Neural cell (in vitro differentiated cells): ENCODE measurements around the gene NDUFB7. TPM values are rescaled to one million over a fixed set of nuclear protein-coding genes. Genes with fewer than 3 reads are reported as not detected.
"Not testable (repeated sequence)": the region's sequence is repeated elsewhere in the genome, so short reads cannot be mapped to it uniquely, and the experiment has no call there.

Source experiments
- H2AFZ ChIP-seq: fragments of 200-600, 300-800 bp; sonication (generic), shearing (Covaris generic); 2 replicates; pipeline ENCODE4 v1.6.0; 2014; ENCODE audit warnings: low read depth, mild to moderate bottlenecking, antibody characterized with exemption, low read length, moderate library complexity
- H3F3A ChIP-seq: fragments of 200-600 bp; shearing (Covaris generic); 2 replicates; pipeline ENCODE4 v1.6.1; 2016; ENCODE audit warnings: mild to moderate bottlenecking, moderate library complexity, mixed read lengths, antibody characterized with exemption, low read length; ENCODE audit not compliant: insufficient read depth, poor library complexity, severe bottlenecking
- H3K27ac ChIP-seq: fragments of 200-600, 300-800 bp; sonication (generic), shearing (Covaris generic); 2 replicates; pipeline ENCODE4 v1.5.1; 2014; ENCODE audit warnings: mild to moderate bottlenecking, low read length, moderate library complexity
- H3K27me3 ChIP-seq: fragments of 300-800, 200-600 bp; sonication (generic), shearing (Covaris generic); 2 replicates; pipeline ENCODE4 v1.6.0; 2014; ENCODE audit warnings: mild to moderate bottlenecking, low read depth, low read length, moderate library complexity; ENCODE audit not compliant: insufficient read depth
- H3K36me3 ChIP-seq: fragments of 300-800, 200-600 bp; sonication (generic), shearing (Covaris generic); 2 replicates; pipeline ENCODE4 v1.5.1; 2014; ENCODE audit warnings: mild to moderate bottlenecking, antibody characterized with exemption, low read length, moderate library complexity; ENCODE audit not compliant: insufficient read depth
- H3K4me2 ChIP-seq: fragments of 300-800, 200-600 bp; sonication (generic), shearing (Covaris generic); 2 replicates; pipeline ENCODE4 v1.6.0; 2014; ENCODE audit warnings: mild to moderate bottlenecking, low read length
- H3K4me3 ChIP-seq: fragments of 300-800, 200-600 bp; sonication (generic), shearing (Covaris generic); 2 replicates; pipeline ENCODE4 v1.5.1; 2014; ENCODE audit warnings: mild to moderate bottlenecking, low read length, moderate library complexity
- H3K79me2 ChIP-seq: fragments of 200-600 bp; shearing (Covaris generic); replicated peaks from 2 replicates; pipeline ENCODE4 v1.6.0; 2014; ENCODE audit warnings: mild to moderate bottlenecking, low read length, moderate library complexity; ENCODE audit not compliant: insufficient read depth
- H3K9ac ChIP-seq: fragments of 300-800, 200-600 bp; sonication (generic), shearing (Covaris generic); 2 replicates; pipeline ENCODE4 v1.6.1; 2016; ENCODE audit warnings: mild to moderate bottlenecking, low read length, mixed read lengths
- H3K9me2 ChIP-seq: fragments of 200-600 bp; shearing (Covaris generic); 2 replicates; pipeline ENCODE4 v1.6.1; 2016; ENCODE audit warnings: mild to moderate bottlenecking, low read length, mixed read lengths; ENCODE audit not compliant: insufficient read depth
- H3K9me3 ChIP-seq: fragments of 200-600, 300-800 bp; sonication (generic), shearing (Covaris generic); 2 replicates; pipeline ENCODE4 v1.6.1; 2016; ENCODE audit warnings: mild to moderate bottlenecking, mixed run types, low read length, moderate library complexity, mixed read lengths
- H4K20me1 ChIP-seq: fragments of 200-600 bp; shearing (Covaris generic); 2 replicates; pipeline ENCODE4 v1.6.1; 2016; ENCODE audit warnings: mild to moderate bottlenecking, mixed run types; ENCODE audit not compliant: insufficient read depth
- CTCF ChIP-seq: fragments of 450-650 bp; IDR thresholded peaks from 2 replicates; pipeline ENCODE4 v1.5.1; 2014; ENCODE audit warnings: antibody characterized with exemption, mild to moderate bottlenecking, moderate library complexity; ENCODE audit not compliant: poor library complexity, severe bottlenecking
- EP300 ChIP-seq: fragments of 450-650 bp; conservative IDR thresholded peaks from 2 replicates; pipeline ENCODE4 v1.6.1; 2014; ENCODE audit warnings: antibody characterized with exemption, mild to moderate bottlenecking, moderate library complexity; ENCODE audit not compliant: poor library complexity, severe bottlenecking
- EZH2 ChIP-seq: fragments of 200-600, 300-800 bp; shearing (Covaris generic), sonication (generic); IDR thresholded peaks from 2 replicates; pipeline ENCODE4 v1.6.1; 2014; ENCODE audit warnings: antibody characterized with exemption, low read length, borderline replicate concordance, mild to moderate bottlenecking; ENCODE audit not compliant: insufficient read depth, poor library complexity, severe bottlenecking
- MXI1 ChIP-seq: fragments of 450-650 bp; conservative IDR thresholded peaks from 2 replicates; pipeline ENCODE4 v1.6.1; 2014; ENCODE audit warnings: antibody characterized with exemption, mild to moderate bottlenecking; ENCODE audit not compliant: poor library complexity, severe bottlenecking
- POLR2AphosphoS5 ChIP-seq: IDR thresholded peaks from 2 replicates; pipeline ENCODE4 v1.6.1; 2012
- RAD21 ChIP-seq: fragments of 450-650 bp; conservative IDR thresholded peaks from 2 replicates; pipeline ENCODE4 v1.6.1; 2014; ENCODE audit warnings: antibody characterized with exemption, mild to moderate bottlenecking, moderate library complexity
- REST ChIP-seq: IDR thresholded peaks from 2 replicates; pipeline ENCODE4 v1.6.1; 2012; ENCODE audit warnings: borderline replicate concordance
- TAF1 ChIP-seq: IDR thresholded peaks from 2 replicates; pipeline ENCODE4 v1.6.1; 2012; ENCODE audit warnings: low read depth
- polyA plus RNA-seq: library from polyadenylated mRNA; depleted of rRNA; stranded (reverse); fragments of >200 nt; gene quantifications from 2 replicates; pipeline ENCODE4 v1.2.3, GENCODE V29; 2014

The NDUFB7 gene
- polyA plus RNA-seq, 1 donor from 2014 or later, result 615 TPM

- H3K4me3 ChIP-seq, result no peak overlapping the region
- no peaks in the 10 kb centered on the region for H4K20me1 ChIP-seq
- no peaks in the 10 kb centered on the region for H3K9me3 ChIP-seq
- peaks cover 6% of the 10 kb centered on the region for H3K79me2 ChIP-seq
- H3K36me3 ChIP-seq, result no peaks in the 10 kb centered on the region
- H3K9me2 ChIP-seq, result no peaks in the 10 kb centered on the region
- H3F3A ChIP-seq, result no peaks in the 10 kb centered on the region
- no peak overlapping the region for H3K27ac ChIP-seq
- H3K4me2 ChIP-seq, result no peak overlapping the region
- no peaks in the 10 kb centered on the region for H3K27me3 ChIP-seq
- H3K9ac ChIP-seq, result no peak overlapping the region
- H2AFZ ChIP-seq, result no peak overlapping the region
- TF ChIP-seq RAD21 (no peak), REST (no peak), CTCF (no peak)
Observed at GRCh38 chr19:14565765-14566711, 5.8 kb downstream of the NDUFB7 start.

- Histone ChIP-seq H3K27me3 (no peaks in the 10 kb centered on the region), H4K20me1 (no peaks in the 10 kb centered on the region), H3K4me3 (no peak overlapping the region), H3K36me3 (no peaks in the 10 kb centered on the region), H2AFZ (no peak overlapping the region), H3K9me3 (no peaks in the 10 kb centered on the region), H3K9ac (no peak overlapping the region), H3K9me2 (no peaks in the 10 kb centered on the region), H3K79me2 (no peaks in the 10 kb centered on the region), H3K4me2 (no peak overlapping the region), H3F3A (no peaks in the 10 kb centered on the region), H3K27ac (no peak overlapping the region)
- TF ChIP-seq EP300, result no peak
- no peak for TF ChIP-seq MXI1
- TF ChIP-seq RAD21, result no peak
- no peak for TF ChIP-seq TAF1
- TF ChIP-seq EZH2, result no peak
- TF ChIP-seq POLR2AphosphoS5, result no peak
- no peak for TF ChIP-seq CTCF
Observed at GRCh38 chr19:14565298-14565679, 6.6 kb downstream of the NDUFB7 start.

- not testable (repeated sequence) for H3K79me2 ChIP-seq, H3K4me3 ChIP-seq, H3K27me3 ChIP-seq, H3K9ac ChIP-seq, H4K20me1 ChIP-seq, H3K36me3 ChIP-seq, H3K27ac ChIP-seq, H3K4me2 ChIP-seq, H2AFZ ChIP-seq, H3K9me3 ChIP-seq, H3K9me2 ChIP-seq, H3F3A ChIP-seq
Observed at GRCh38 chr19:14564652-14565297, 7.1 kb downstream of the NDUFB7 start.
